Mucosa of descending colon (tissue), 3 donors: Measurements from ENCODE around the gene RAMP1. TPM values are rescaled to one million over a fixed set of nuclear protein-coding genes. Genes with fewer than 3 reads are reported as not detected.

ENCODE experiments used
- ATAC-seq: fragments of 200-7000 bp; cut with Tn5 transposase; one replicate; pipeline ENCODE4 v1.9.1; 2020; ENCODE audit warnings: mild to moderate bottlenecking, moderate library complexity
- DNase-seq, 3 donors: peaks; one replicate each; pipeline ENCODE4 v3.0.0-alpha.2; 2020
- H3K36me3 ChIP-seq: fragments of 200-600 bp; one replicate; pipeline ENCODE4 v1.8.0; 2021; ENCODE audit warnings: low read depth, mild to moderate bottlenecking
- H3K4me1 ChIP-seq: fragments of 200-600 bp; one replicate; pipeline ENCODE4 v1.8.0; 2021; ENCODE audit warnings: low read depth, mild to moderate bottlenecking
- H3K4me3 ChIP-seq: fragments of 200-600 bp; one replicate; pipeline ENCODE4 v1.8.0; 2021; ENCODE audit warnings: mild to moderate bottlenecking
- H3K9me3 ChIP-seq: fragments of 200-600 bp; one replicate; pipeline ENCODE4 v1.8.0; 2021; ENCODE audit warnings: mild to moderate bottlenecking
- CTCF ChIP-seq: fragments of 200-600 bp; IDR thresholded peaks from one replicate; pipeline ENCODE4 v1.8.0; 2022; ENCODE audit warnings: antibody characterized with exemption, mild to moderate bottlenecking
- intact Hi-C, 2 donors: fragments of 100-400 bp; cut with DNase I in 1 of 2; cut with micrococcal nuclease in 1 of 2; formaldehyde crosslinking; loops; one replicate each; pipeline versions ENCODE4 v1.11.0 to v1.11.1; 2022; cut with DNase I, micrococcal nuclease
- total RNA-seq, 3 donors: library from RNA; stranded (reverse); fragmentation: NEBNext Ultra II Directional in 2 of 3; extraction: Animal tissue kit (Norgen Biotek cat#: 25700) in 2 of 3; gene quantifications; one replicate each; pipeline versions ENCODE4 v1.2.1 to v1.2.4, GENCODE V29; 2021 to 2023
- donor health status: DM: no; HTN: no; CAD: no; lungs with moderate emphysema.
- donor health status: DM: no; HTN: no; CAD: no.
- donor health status: DM: no; HTN: yes; CAD: no.

RAMP1 gene
- total RNA-seq, 3 donors from 2014 or later = 4.9 to 154 (median 10.9) TPM

- no peak for TF ChIP-seq CTCF
- Histone ChIP-seq H3K4me3 (no peak overlapping the region), H3K4me1 (no peaks in the 10 kb centered on the region), H3K36me3 (no peaks in the 10 kb centered on the region), H3K9me3 (no peaks in the 10 kb centered on the region)
- no peak for ATAC-seq
- intact Hi-C loops = no loop called here
- DNase-seq = peak in 1 of 3 donors; percentile 36
These were observed 25.3 kb downstream of the RAMP1 start for GRCh38 chr2:237884681-237885080.

GRCh38 chr2:237885111-237885930, 25.9 kb downstream of the RAMP1 start:
- intact Hi-C loops = no loop called here
- ATAC-seq (no peak), DNase-seq (peak in 1 of 3 donors; percentile 26)
- H3K9me3 ChIP-seq = no peaks in the 10 kb centered on the region
- H3K36me3 ChIP-seq = no peaks in the 10 kb centered on the region
- no peak for TF ChIP-seq CTCF
- H3K4me3 ChIP-seq = no peak overlapping the region
- H3K4me1 ChIP-seq = no peaks in the 10 kb centered on the region

- H3K4me1 ChIP-seq = no peaks in the 10 kb centered on the region
- H3K36me3 ChIP-seq = no peaks in the 10 kb centered on the region
These were observed 26.7 kb downstream of the RAMP1 start for GRCh38 chr2:237885931-237886684.

GRCh38 chr2:237886685-237887481, 27.5 kb downstream of the RAMP1 start:
- intact Hi-C loops = no loop called here
- TF ChIP-seq CTCF = no peak
- Histone ChIP-seq H3K4me1 (no peaks in the 10 kb centered on the region), H3K9me3 (no peaks in the 10 kb centered on the region), H3K36me3 (no peaks in the 10 kb centered on the region), H3K4me3 (no peak overlapping the region)
- peak; percentile 38 for ATAC-seq
- DNase-seq = peak; percentile 16 to 57 (median 48)

More at GRCh38 chr2:237885931-237886684, 26.7 kb downstream of the RAMP1 start:
- no peak for TF ChIP-seq CTCF
- peak; percentile 13 for ATAC-seq
- peak in 1 of 3 donors; percentile 33 for DNase-seq
- intact Hi-C loops = no loop called here
- Histone ChIP-seq H3K4me3 (no peak overlapping the region), H3K9me3 (no peaks in the 10 kb centered on the region)

- ATAC-seq = no peak
- H3K36me3 ChIP-seq = no peaks in the 10 kb centered on the region
- TF ChIP-seq CTCF = no peak
- intact Hi-C loops = no loop called here
- H3K4me3 ChIP-seq = no peak overlapping the region
- no peaks in the 10 kb centered on the region for H3K9me3 ChIP-seq
- DNase-seq = no peak
- no peaks in the 10 kb centered on the region for H3K4me1 ChIP-seq
These were observed 29.0 kb downstream of the RAMP1 start for GRCh38 chr2:237888389-237888788.
